Stomach (tissue), 9 donors: Measurements from ENCODE around the gene TOMM20L. TPM values are rescaled to one million over a fixed set of nuclear protein-coding genes. Genes with fewer than 3 reads are reported as not detected.
A peak's percentile ranks its signal among the peaks of the same experiment; 100 is the strongest.

ENCODE experiments used
- DNase-seq, 2 donors: peaks; one replicate each; pipeline versions ENCODE4 v3.0.0 to v3.0.0-alpha.2; 2013 to 2019
- H3K27ac ChIP-seq, 5 donors: fragments of 200-600 bp in 4 of 5; sonication (generic) in 4 of 5; one replicate each; pipeline ENCODE4 v1.5.1; 2013 to 2019; ENCODE audit warnings: mild to moderate bottlenecking in 1 of 5, moderate library complexity in 1 of 5
- H3K27me3 ChIP-seq, 3 donors: fragments of 200-600 bp; sonication (generic); one replicate each; pipeline ENCODE4 v1.5.1; 2017 to 2019; ENCODE audit warnings: mixed run types in 1 of 3
- H3K36me3 ChIP-seq, 4 donors: fragments of 200-600 bp; sonication (generic); 1 replicate in 3 of 4; 2 replicates in 1 of 4; pipeline ENCODE4 v1.5.1; 2016 to 2019
- H3K4me1 ChIP-seq, 4 donors: fragments of 200-600 bp; sonication (generic); one replicate each; pipeline ENCODE4 v1.5.1; 2016 to 2019
- H3K4me3 ChIP-seq, 4 donors: fragments of 200-600 bp; sonication (generic) in 3 of 4; one replicate each; pipeline ENCODE4 v1.5.1; 2016 to 2019; ENCODE audit warnings: mild to moderate bottlenecking in 1 of 4
- H3K9me3 ChIP-seq, 4 donors: fragments of 200-600 bp; sonication (generic); one replicate each; pipeline ENCODE4 v1.5.1; 2016 to 2019
- CTCF ChIP-seq, 7 experiments: fragments of 450-650 bp in 4 of 7; fragments of 200-600 bp in 3 of 7; sonication (generic) in 3 of 7; IDR thresholded peaks; one replicate each; pipeline ENCODE4 v1.5.1; 2016 to 2019; ENCODE audit warnings: antibody characterized with exemption in 7 of 7, control low read depth in 2 of 7, mild to moderate bottlenecking in 1 of 7
- EP300 ChIP-seq: sonication (generic); formaldehyde crosslinking; IDR thresholded peaks from one replicate; pipeline ENCODE4 v1.6.1; 2017; ENCODE audit warnings: antibody characterized with exemption
- POLR2A ChIP-seq, 4 donors: fragments of 450-650 bp; IDR thresholded peaks; one replicate each; pipeline ENCODE4 v1.6.1; 2016; ENCODE audit warnings: antibody characterized with exemption in 4 of 4, control low read depth in 2 of 4, mild to moderate bottlenecking in 1 of 4, moderate library complexity in 1 of 4
- POLR2AphosphoS5 ChIP-seq, 3 donors: sonication (generic); formaldehyde crosslinking; IDR thresholded peaks; one replicate each; pipeline ENCODE4 v1.6.1; 2016; ENCODE audit warnings: antibody characterized with exemption in 3 of 3
- WGBS, 5 donors: extraction: QIAGEN DNeasy Blood & Tissue Kit in 3 of 5; methylation state at CpG; one replicate each; pipeline versions ENCODE4 v1.1.5 to v1.1.7; 2013 to 2018; 5-methylcytosine and 5-hydroxymethylcytosine counted together
- intact Hi-C: fragments of 100-400 bp; cut with DNase I; formaldehyde crosslinking; loops from one replicate; pipeline ENCODE4 v1.15.1; 2023; ENCODE audit warnings: low total_unique reads
- polyA plus RNA-seq, 3 donors: library from polyadenylated mRNA; stranded (reverse); fragments of 200-250 nt; gene quantifications; one replicate each; pipeline ENCODE4 v1.2.3, GENCODE V29; 2013
- total RNA-seq, 5 donors: library from RNA; depleted of rRNA; stranded (reverse); fragments of >200 nt; gene quantifications; one replicate each; pipeline versions ENCODE4 v1.1.0 to v1.2.3, GENCODE V29; 2014 to 2016
- donor health status: healthy with polysubstance abuse.
- donor health status: Bipolar disorder and iron deficiency.
- donor health status: healthy.

Gene TOMM20L
- total and polyA plus RNA-seq, 8 donors = not detected

DNA sequence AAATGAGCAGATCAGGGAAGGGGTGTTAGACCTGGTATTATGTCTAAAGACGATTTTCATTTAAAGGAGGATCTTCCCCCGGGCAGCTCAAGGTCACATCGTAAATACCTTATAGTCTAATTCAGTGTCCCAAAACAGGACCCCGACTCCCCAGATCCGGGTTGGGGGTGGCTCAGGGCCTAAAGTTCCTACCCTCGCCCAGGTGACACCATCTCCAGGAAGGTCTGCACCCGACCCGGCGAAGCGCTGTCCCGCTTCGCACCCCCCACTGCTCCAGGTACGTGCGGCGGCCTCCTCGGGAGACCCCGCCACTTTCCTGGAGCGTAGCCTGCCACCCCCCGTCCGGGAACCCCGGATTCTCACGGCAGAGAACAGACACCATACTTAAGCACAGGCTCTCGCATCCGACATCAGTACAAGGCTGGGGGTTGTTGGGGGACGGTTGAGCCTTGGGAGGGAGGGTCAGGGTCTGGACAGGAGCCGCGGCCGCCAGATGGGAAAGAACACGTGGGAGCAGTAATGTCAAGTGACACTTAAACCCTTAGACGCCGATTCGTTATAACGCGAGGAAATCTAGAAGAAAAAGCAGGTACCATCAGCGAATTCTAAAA lies 31.0 kb downstream of the TOMM20L start:
- Histone ChIP-seq H3K27me3 (no peaks in the 10 kb centered on the region), H3K36me3 (peaks cover 10 to 36% (median 30%) of the 10 kb centered on the region in 4 donors), H3K4me3 (peak overlapping the region; percentile 81 to 99 (median 91)), H3K27ac (peak overlapping the region; percentile 59 to 95 (median 92)), H3K9me3 (no peaks in the 10 kb centered on the region), H3K4me1 (peaks cover 15 to 44% (median 34%) of the 10 kb centered on the region in 4 donors)
- intact Hi-C loops = no loop called here
- peak; percentile 42 to 88 for DNase-seq
- WGBS, 5 donors = 0 to 1% (median 1%) methylated on average over 20 to 35 of the region's 35 CpGs
- TF ChIP-seq EP300 = no peak
- no peak for TF ChIP-seq POLR2A (IDR thresholded peaks at IDR 0.05)

DNA sequence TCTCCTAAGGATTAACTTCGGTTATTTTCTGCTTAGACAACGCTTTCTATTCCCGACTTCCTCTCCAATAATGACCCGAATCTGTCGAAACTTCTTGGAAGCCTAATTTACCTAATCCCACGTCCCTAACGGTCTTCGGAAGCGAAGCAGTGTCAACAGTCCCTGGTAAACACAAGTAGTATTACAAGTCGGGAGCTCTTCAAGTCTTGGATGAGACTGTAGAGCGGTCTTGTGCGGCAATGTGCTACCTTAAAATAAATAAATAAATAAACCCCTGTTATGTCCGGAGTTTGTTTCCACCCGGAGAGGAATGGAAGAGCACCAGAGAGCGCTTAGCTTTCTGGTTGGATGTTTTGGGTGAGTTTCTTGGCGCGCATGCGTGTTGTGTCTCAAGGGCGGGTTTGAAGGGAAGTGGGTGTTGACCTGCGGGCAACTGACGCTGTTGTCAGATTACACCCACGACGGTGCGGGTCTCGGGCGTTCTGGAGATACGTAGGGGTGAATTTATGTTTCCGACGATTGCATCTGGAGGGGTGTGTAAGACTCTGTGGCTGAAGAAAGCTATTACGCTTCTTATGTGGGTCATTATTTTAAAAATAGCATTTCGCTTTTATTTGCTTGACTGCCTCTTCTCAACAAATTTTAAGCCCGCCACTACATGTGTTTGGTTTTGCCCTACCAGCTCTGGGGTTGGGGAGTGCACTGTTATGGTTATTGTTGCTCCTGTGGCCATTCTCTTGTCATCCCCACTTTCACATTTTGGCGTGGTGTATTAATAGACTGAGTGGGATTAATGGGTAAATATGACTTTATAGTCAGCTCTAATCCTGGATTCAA lies 31.8 kb downstream of the TOMM20L start, which contains the start of the genes KIAA0586 and TIMM9:
Gene KIAA0586, plus strand, starts transcription at position 439 of the 837 bp plus-strand sequence. CDS start 546 bp downstream, outside the sequence.
Gene TIMM9, minus strand, starts transcription at position 251 of the 837 bp plus-strand sequence. CDS start 15,586 bp downstream, outside the sequence.
- H3K27me3 ChIP-seq = no peaks in the 10 kb centered on the region
- intact Hi-C loops = no loop called here
- DNase-seq = peak; percentile 96 to 99
- H3K27ac ChIP-seq = peak within 1 kb of the TSS; percentile 85 to 95 (median 92)
- 0 to 1% (median 0%) methylated on average over 33 of the region's 33 CpGs for WGBS, 5 donors
- H3K4me1 ChIP-seq = peaks cover 15 to 44% (median 34%) of the 10 kb centered on the region in 4 donors
- peak within 1 kb of the TSS; percentile 81 to 99 (median 91) for H3K4me3 ChIP-seq
- H3K36me3 ChIP-seq = peaks cover 12 to 36% (median 30%) of the 10 kb centered on the region in 4 donors
- no peaks in the 10 kb centered on the region for H3K9me3 ChIP-seq
- TF ChIP-seq POLR2AphosphoS5 (IDR thresholded peaks at IDR 0.05) (peak; percentile 89 to 93 (median 92)), EP300 (no peak), POLR2A (IDR thresholded peaks at IDR 0.05) (peak in 2 of 4 donors; percentile 26 to 60), CTCF (IDR thresholded peaks at IDR 0.05) (peak in 1 of 7 experiments; percentile 20)

DNA sequence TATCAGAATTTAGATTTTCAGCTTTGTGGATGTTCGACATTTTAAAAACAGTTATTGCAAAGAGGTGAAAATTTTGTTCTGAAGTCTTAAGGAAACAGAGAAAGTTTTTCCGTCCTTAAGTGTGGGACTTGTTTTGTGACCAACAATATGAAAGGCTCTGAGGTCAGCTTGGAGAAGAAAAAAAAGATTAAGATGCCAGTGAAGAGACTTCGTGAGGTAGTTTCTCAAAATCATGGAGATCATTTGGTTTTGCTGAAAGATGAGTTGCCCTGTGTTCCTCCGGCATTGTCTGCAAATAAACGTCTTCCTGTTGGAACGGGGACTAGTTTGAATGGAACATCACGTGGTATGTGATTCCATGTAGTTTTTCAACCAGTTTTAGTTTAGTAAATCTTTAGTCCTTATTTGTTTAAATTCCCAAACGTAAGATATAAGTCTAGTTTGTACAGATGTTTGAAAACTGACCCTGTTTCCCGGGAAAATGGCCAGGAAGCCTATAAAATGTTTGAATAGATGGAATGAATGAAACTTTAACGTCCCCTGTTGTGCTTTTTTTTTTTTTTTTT lies 32.5 kb downstream of the TOMM20L start:
- TF ChIP-seq EP300 (no peak), POLR2A (IDR thresholded peaks at IDR 0.05) (no peak), POLR2AphosphoS5 (IDR thresholded peaks at IDR 0.05) (peak in 1 of 3 donors; percentile 12)
- H3K4me3 ChIP-seq = peak overlapping the region; percentile 81 to 99 (median 91)
- no peaks in the 10 kb centered on the region for H3K9me3 ChIP-seq
- peak in 1 of 2 donors; percentile 72 for DNase-seq
- no peaks in the 10 kb centered on the region for H3K27me3 ChIP-seq
- peak overlapping the region in 4 of 5 donors; percentile 91 to 95 (median 92) for H3K27ac ChIP-seq
- 0 to 1% (median 0%) methylated on average over 10 of the region's 10 CpGs for WGBS, 5 donors
- H3K36me3 ChIP-seq = peaks cover 13 to 37% (median 30%) of the 10 kb centered on the region in 4 donors
- intact Hi-C loops = no loop called here
- H3K4me1 ChIP-seq = peaks cover 15 to 44% (median 34%) of the 10 kb centered on the region in 4 donors

DNA sequence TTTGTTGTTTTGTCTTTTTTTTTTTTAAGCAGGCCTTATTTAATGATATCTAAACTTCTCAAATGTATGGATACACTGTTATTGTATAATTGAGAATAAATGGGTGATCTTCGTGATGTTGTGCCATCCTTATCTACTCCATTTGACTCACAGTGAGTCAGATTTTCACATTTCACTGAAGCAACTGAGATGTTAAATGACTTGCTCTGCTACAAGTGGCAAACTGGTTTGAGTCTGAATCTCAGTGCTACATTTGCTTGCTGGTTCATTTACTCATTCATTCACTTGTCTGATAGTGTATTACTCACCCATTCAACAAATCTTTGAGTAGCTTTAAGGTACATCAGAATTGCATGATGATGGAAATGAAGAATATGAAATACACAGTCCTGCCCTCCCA lies 34.4 kb downstream of the TOMM20L start:
- Histone ChIP-seq H3K27ac (no peak overlapping the region), H3K4me1 (peaks cover 15 to 41% (median 30%) of the 10 kb centered on the region in 4 donors), H3K4me3 (no peak overlapping the region), H3K9me3 (no peaks in the 10 kb centered on the region), H3K27me3 (no peaks in the 10 kb centered on the region), H3K36me3 (peaks cover 10 to 45% (median 39%) of the 10 kb centered on the region in 4 donors)
- no peak for TF ChIP-seq CTCF (IDR thresholded peaks at IDR 0.05)
- TF ChIP-seq POLR2A (IDR thresholded peaks at IDR 0.05) = no peak
- no peak for TF ChIP-seq EP300
- no peak for TF ChIP-seq POLR2AphosphoS5 (IDR thresholded peaks at IDR 0.05)
- intact Hi-C loops = no loop called here
- 47 to 72% (median 52%) methylated on average over 1 of the region's 1 CpG for WGBS, 5 donors
- no peak for DNase-seq

- intact Hi-C loops = no loop called here
- TF ChIP-seq EP300 (no peak), POLR2A (IDR thresholded peaks at IDR 0.05) (no peak), POLR2AphosphoS5 (IDR thresholded peaks at IDR 0.05) (no peak), CTCF (IDR thresholded peaks at IDR 0.05) (no peak)
- 79 to 90% (median 87%) methylated on average over 5 of the region's 5 CpGs for WGBS, 5 donors
Measured at GRCh38 chr14:58439476-58439875, 43.7 kb downstream of the TOMM20L start.

More at GRCh38 chr14:58439476-58439875, 43.7 kb downstream of the TOMM20L start:
- no peak overlapping the region for H3K27ac ChIP-seq
- H3K36me3 ChIP-seq = peaks cover 33 to 90% (median 83%) of the 10 kb centered on the region in 4 donors
- no peak for DNase-seq
- H3K4me3 ChIP-seq = no peak overlapping the region
- H3K27me3 ChIP-seq = no peaks in the 10 kb centered on the region
- H3K9me3 ChIP-seq = no peaks in the 10 kb centered on the region
- no peaks in the 10 kb centered on the region for H3K4me1 ChIP-seq
